AG09319 (cell line): ENCODE measurements around the gene MYO9B.
A peak's percentile ranks its signal among the peaks of the same experiment; 100 is the strongest.
"Not testable (repeated sequence)": the region's sequence is repeated elsewhere in the genome, so short reads cannot be mapped to it uniquely, and the experiment has no call there.

Experiments
- DNase-seq: peaks from one replicate; pipeline ENCODE4 v3.0.0-alpha.2; 2010; ENCODE audit warnings: low read depth; ENCODE audit errors: extremely low read depth
- CTCF ChIP-seq: IDR thresholded peaks from 2 replicates; pipeline ENCODE4 v1.5.1; 2011; ENCODE audit warnings: low read depth, mild to moderate bottlenecking, inconsistent platforms, low read length, moderate library complexity

Gene MYO9B

GRCh38 chr19:17092696-17093095 lies 17.1 kb downstream of the MYO9B start:
- TF ChIP-seq CTCF, result no peak
- DNase-seq, result no peak

DNA sequence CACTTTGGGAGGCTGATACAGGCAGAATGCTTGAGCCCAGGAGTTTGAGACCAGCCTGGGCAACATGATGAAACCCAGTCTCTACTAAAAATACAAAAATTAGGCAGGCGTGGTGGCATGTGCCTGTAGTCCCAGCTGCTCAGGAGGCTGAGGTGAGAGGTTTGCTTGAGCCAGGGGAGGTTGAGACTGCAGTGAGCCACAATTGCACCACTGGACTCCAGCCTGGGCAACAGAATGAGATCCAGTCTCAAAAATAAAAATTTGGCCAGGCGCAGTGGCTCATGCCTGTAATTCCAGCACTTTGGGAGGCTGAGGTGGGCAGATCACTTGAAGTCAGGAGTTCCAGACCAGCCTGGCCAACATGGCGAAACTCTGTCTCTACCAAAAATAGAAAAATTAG lies 19.1 kb downstream of the MYO9B start:
- not testable (repeated sequence) for DNase-seq

DNA sequence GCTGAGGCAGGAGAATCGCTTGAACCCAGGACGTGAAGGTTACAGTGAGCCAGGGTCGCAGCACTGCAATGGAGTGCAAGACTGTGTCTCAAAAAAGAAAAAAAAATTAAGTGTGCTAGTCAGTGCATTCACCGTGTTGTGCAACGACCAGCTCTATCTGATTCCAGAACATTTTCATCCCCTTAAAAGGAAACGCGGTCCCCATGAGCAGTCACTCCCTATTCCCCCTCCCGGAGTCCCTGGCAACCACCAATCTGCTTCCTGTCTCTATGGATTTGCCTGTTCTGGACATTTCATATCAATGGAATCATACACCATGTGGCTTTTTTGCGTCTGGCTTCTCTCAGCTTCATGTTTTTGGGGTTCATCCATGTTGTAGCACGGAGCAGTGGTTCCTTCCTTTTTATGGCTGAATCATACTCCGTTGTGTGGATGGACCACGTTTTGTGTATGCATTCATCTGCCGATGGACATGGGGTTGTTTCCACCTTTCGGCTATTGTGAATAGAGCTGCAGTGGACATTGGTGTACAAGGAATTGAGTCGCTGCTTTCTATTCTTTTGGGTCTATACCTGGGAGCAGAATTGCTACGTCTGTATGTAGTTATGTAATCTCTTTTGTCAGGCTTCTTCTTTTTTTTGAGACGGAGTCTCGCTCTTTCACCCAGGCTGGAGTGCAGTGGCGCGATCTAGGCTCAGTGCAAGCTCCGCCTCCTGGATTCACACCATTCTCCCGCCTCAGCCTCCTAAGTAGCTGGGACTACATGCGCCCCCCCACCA lies 19.8 kb downstream of the MYO9B start:
- no peak for DNase-seq
- no peak for TF ChIP-seq CTCF

- no peak for DNase-seq
- no peak for TF ChIP-seq CTCF
Measured at GRCh38 chr19:17097593-17098126, 22.1 kb downstream of the MYO9B start.

- TF ChIP-seq CTCF, result no peak
- DNase-seq, result no peak
Measured at GRCh38 chr19:17098326-17098725, 22.7 kb downstream of the MYO9B start.

GRCh38 chr19:17101686-17102628 lies 26.4 kb downstream of the MYO9B start:
- DNase-seq, result no peak
- TF ChIP-seq CTCF, result no peak

GRCh38 chr19:17103177-17103576 lies 27.6 kb downstream of the MYO9B start:
- peak; percentile 52 for TF ChIP-seq CTCF
- DNase-seq, result no peak
